Fibroblast of villous mesenchyme (primary cell): ENCODE data around the gene PRELID3B. TPM values are rescaled to one million over a fixed set of nuclear protein-coding genes. Genes with fewer than 3 reads are reported as not detected.

Source experiments
- DNase-seq: peaks from one replicate; pipeline ENCODE4 v3.0.0-alpha.2; 2010; ENCODE audit warnings: low read depth
- H3K4me3 ChIP-seq: 2 replicates; pipeline ENCODE4 v1.5.1; 2011; ENCODE audit warnings: low read depth, mild to moderate bottlenecking, low read length
- CTCF ChIP-seq: IDR thresholded peaks from 2 replicates; pipeline ENCODE4 v1.5.1; 2012; ENCODE audit warnings: low read depth, mild to moderate bottlenecking, low read length; ENCODE audit not compliant: insufficient read depth
- total RNA-seq: library from RNA; depleted of rRNA; stranded (reverse); fragments of >200 nt; gene quantifications from 2 replicates; pipeline ENCODE4 v1.2.3, GENCODE V29; 2012

Gene PRELID3B
- total RNA-seq, 1 donor, result 85.1 TPM

GRCh38 chr20:59069026-59069425 lies 26.4 kb upstream of the PRELID3B start:
- no peak for TF ChIP-seq CTCF
- DNase-seq, result no peak

GRCh38 chr20:59068534-59068933 lies 25.9 kb upstream of the PRELID3B start:
- no peak for DNase-seq
- no peak overlapping the region for H3K4me3 ChIP-seq
- TF ChIP-seq CTCF, result no peak

More at GRCh38 chr20:59069026-59069425, 26.4 kb upstream of the PRELID3B start:
- H3K4me3 ChIP-seq, result no peak overlapping the region

- no peak for DNase-seq
- no peak for TF ChIP-seq CTCF
- no peak overlapping the region for H3K4me3 ChIP-seq
Observed at GRCh38 chr20:59064214-59064722, 21.7 kb upstream of the PRELID3B start.

- no peak overlapping the region for H3K4me3 ChIP-seq
- TF ChIP-seq CTCF, result no peak
- peak; percentile 75 for DNase-seq
Observed at GRCh38 chr20:59063358-59064213, 21.0 kb upstream of the PRELID3B start.

GRCh38 chr20:59062081-59062480 lies 19.5 kb upstream of the PRELID3B start:
- H3K4me3 ChIP-seq, result no peak overlapping the region
- no peak for DNase-seq
- no peak for TF ChIP-seq CTCF

GRCh38 chr20:59055302-59055701 lies 12.7 kb upstream of the PRELID3B start:
- H3K4me3 ChIP-seq, result no peak overlapping the region
- peak; percentile 42 for TF ChIP-seq CTCF
- peak; percentile 34 for DNase-seq
